Aorta (tissue), 5 donors: Measurements from ENCODE around the gene APBA1. TPM values are rescaled to one million over a fixed set of nuclear protein-coding genes. Genes with fewer than 3 reads are reported as not detected.

Source experiments
- ATAC-seq: fragments of 200-7000 bp; cut with Tn5 transposase; one replicate; pipeline ENCODE4 v1.9.1; 2022; ENCODE audit warnings: moderate library complexity; ENCODE audit not compliant: low FRiP score
- DNase-seq, 2 donors: peaks; one replicate each; pipeline ENCODE4 v3.0.0-alpha.2; 2020
- H3K27ac ChIP-seq, 2 donors: one replicate each; pipeline ENCODE4 v1.5.1; 2013; ENCODE audit warnings: low read length in 2 of 2, mild to moderate bottlenecking in 2 of 2, moderate library complexity in 2 of 2, control low read depth in 1 of 2, inconsistent platforms in 1 of 2, low read depth in 1 of 2
- H3K27me3 ChIP-seq, 2 donors: one replicate each; pipeline ENCODE4 v1.6.1; 2013; ENCODE audit warnings: control low read depth in 1 of 2, low read length in 1 of 2, mild to moderate bottlenecking in 1 of 2, moderate library complexity in 1 of 2; ENCODE audit not compliant: insufficient read depth in 2 of 2, control insufficient read depth in 1 of 2
- H3K36me3 ChIP-seq, 2 donors: one replicate each; pipeline ENCODE4 v1.6.1; 2013; ENCODE audit warnings: control low read depth in 1 of 2, low read length in 1 of 2, mild to moderate bottlenecking in 1 of 2; ENCODE audit not compliant: insufficient read depth in 2 of 2, control insufficient read depth in 1 of 2
- H3K4me1 ChIP-seq, 2 donors: one replicate each; pipeline ENCODE4 v1.6.1; 2013; ENCODE audit warnings: low read length in 2 of 2, control low read depth in 1 of 2, mild to moderate bottlenecking in 1 of 2, moderate library complexity in 1 of 2; ENCODE audit not compliant: insufficient read depth in 2 of 2, control insufficient read depth in 1 of 2
- H3K4me3 ChIP-seq, 2 donors: one replicate each; pipeline ENCODE4 v1.5.1; 2013; ENCODE audit warnings: low read length in 2 of 2, control low read depth in 1 of 2, mild to moderate bottlenecking in 1 of 2
- H3K9me3 ChIP-seq: one replicate; pipeline ENCODE4 v1.6.1; 2013; ENCODE audit warnings: mild to moderate bottlenecking, low read length; ENCODE audit not compliant: control insufficient read depth
- WGBS, 2 donors: extraction: QIAGEN DNeasy Blood & Tissue Kit; methylation state at CpG; one replicate each; pipeline ENCODE4 v1.1.7; 2013; 5-methylcytosine and 5-hydroxymethylcytosine counted together
- intact Hi-C, 2 donors: fragments of 100-400 bp; cut with DNase I; formaldehyde crosslinking; loops; one replicate each; pipeline versions ENCODE4 v1.14.2 to v1.15.0; 2022
- polyA plus RNA-seq, 2 donors: library from polyadenylated mRNA; stranded (reverse); fragments of 200-250 nt; gene quantifications; one replicate each; pipeline ENCODE4 v1.2.3, GENCODE V29; 2013
- total RNA-seq, 2 donors: library from RNA; stranded (reverse); fragmentation: NEBNext Ultra II Directional; extraction: Animal tissue kit (Norgen Biotek cat#: 25700); gene quantifications; one replicate each; pipeline ENCODE4 v1.2.1, GENCODE V29; 2021
- donor health status: healthy with polysubstance abuse.
- donor health status: Bipolar disorder and iron deficiency.
- donor health status: DM: no; HTN: no; CAD: no.
- donor health status: DM: no; HTN: no; CAD: no.
- donor health status: DM: yes; HTN: yes; CAD: no.

The APBA1 gene
- total and polyA plus RNA-seq, 4 donors = 1.9 to 12.6 (median 7.9) TPM

DNA sequence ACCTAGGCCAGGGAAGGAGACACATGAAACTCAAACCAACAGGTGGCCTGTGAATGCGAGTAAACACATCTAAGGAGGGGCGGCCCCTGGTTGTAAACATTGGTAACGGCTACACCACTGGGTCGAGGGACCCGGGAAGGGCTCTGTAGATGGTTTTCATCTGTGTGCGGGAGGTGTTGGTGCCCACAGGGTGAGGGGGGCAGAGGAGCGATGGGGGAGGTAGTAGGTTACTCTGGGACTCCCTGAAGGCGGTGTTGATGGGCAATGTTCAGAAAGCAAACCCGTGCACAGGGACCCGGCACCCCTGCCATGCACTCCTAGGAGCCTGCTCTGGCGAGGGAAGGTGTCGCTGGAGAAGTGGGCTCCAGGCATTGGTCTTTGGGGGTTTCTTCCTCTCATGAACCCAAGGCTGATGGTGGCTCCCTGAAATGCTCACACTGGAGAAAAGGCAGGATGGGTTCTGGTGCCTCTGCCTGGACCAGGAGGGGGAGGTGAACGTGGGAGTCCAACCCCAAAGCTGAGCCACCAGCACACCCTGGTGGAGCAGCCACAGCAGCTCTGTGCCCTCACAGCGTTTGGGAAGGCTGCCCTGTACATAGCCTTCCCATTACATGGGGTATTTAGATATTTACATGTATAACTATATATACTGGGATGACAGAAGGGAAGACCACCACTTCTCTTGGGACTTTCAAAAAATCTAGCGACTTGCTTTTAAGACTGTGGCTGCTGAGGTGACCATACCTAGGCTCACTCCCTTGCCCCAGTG, 244.0 kb downstream of the APBA1 start:
- 95 to 97% methylated on average over 15 of the region's 15 CpGs for WGBS, 2 donors
- ATAC-seq (no peak), DNase-seq (no peak)
- Histone ChIP-seq H3K4me3 (no peak overlapping the region), H3K4me1 (no peaks in the 10 kb centered on the region), H3K27me3 (no peaks in the 10 kb centered on the region), H3K36me3 (no peaks in the 10 kb centered on the region), H3K27ac (no peak overlapping the region), H3K9me3 (no peaks in the 10 kb centered on the region)
- intact Hi-C loops = loop anchor here in 1 of 2 donors (10.0 kb wide), 3 partner anchors 307 to 687 kb away; no protein-coding TSS in a partner anchor

DNA sequence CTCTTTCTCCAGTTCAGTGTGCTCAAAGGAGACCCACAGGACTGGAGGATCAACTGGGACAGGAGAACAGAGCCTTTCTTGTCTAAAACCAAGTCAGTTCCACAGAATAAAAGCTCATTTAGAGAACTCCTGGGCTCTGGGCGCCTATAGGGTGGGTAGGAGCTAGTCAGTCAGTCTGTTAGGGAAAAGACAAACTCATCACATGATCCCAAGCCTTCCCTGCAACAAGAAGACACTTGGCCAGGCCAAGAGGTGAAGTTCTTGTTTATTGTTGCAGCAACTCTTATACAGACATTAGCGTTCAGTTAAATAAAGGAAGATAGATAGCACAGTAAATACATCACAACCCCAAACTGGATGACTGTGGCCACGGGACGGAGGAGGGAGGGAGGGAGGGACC, 244.9 kb downstream of the APBA1 start:
- ATAC-seq (no peak), DNase-seq (no peak)
- whole genome bisulfite sequencing, 2 donors = 80 to 81% methylated on average over 4 of the region's 4 CpGs
- H3K4me3 ChIP-seq = no peak overlapping the region
- intact Hi-C loops = loop anchor here in 1 of 2 donors (10.0 kb wide), 3 partner anchors 308 to 688 kb away; no protein-coding TSS in a partner anchor
- H3K36me3 ChIP-seq = no peaks in the 10 kb centered on the region
- H3K4me1 ChIP-seq = no peaks in the 10 kb centered on the region
- no peaks in the 10 kb centered on the region for H3K27me3 ChIP-seq
- H3K27ac ChIP-seq = no peak overlapping the region
- no peaks in the 10 kb centered on the region for H3K9me3 ChIP-seq

DNA sequence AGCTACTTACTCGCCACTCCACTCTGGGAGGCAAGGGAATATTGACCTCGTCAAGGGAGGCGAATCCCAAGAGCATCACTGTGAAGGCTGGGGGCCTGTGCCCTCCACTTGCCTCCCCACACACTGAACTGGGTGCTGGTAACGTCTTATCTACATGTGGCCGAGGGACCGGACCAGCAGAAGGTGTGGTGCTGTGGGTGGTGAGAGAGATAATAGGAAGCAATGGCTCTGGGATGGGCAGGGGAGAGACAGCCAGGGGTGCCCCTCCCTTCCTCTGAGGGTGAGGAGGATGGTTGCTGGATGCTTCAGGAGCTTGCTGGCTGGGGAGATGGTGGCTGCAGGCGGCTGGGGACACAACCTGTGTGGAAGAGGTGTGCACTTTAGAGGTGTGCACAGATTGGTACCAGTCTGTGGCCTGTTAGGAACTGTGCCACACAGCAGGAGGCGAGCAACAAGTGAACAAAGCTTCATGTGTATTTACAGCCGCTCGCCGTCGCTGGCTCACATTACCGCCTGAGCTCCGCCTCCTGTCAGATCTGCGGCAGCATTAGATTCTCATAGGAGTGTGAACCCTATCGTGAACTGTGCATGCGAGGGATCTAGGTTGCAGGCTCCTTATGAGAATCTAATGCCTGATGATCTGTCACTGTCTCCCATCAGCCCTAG, 246.9 kb downstream of the APBA1 start:
- ATAC-seq = no peak

DNA sequence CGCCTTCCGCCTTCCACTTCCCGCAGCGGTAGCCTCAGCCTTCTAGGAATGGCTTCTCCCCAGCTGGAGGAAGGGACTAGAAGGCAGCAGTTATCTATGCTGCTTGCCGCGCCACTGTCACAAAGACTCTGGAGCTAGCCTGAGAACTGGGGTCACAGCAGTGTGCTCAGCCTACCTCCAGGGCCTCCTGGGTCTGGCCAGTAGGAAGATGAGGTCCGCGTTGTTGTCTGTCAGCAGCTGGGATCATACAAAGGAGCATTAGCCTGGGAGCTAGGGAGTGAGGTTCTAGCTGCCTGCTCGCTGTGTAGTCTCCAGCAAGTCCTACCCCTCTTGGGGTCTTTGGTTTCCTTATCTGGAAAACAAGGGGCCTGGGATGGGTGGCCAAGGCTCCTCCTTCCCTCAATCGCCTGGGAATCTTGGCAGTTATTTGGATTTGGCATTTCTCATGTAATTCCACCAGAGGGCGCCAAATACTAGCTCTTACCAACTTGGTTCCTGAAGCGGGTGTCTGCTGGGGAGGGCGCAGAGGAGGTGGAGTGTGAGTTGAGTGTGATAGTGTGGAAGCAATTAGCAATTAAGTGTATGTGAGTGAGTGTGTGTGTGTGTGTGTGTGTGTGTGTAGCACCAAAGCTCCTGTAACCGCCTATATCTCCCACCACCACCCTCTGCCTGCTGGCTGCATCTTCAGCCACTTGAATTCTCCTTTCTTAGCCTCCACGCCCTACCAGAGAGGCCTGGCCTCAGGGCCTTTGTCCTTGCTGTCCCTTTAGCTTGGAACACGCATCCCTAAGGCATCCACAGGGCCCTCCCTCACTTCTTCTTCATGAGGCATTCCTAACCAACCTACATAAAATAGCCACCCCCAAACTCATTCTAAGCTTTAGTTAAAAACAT, 250.0 kb downstream of the APBA1 start:
- ATAC-seq = peak; percentile 89
- intact Hi-C loops = loop anchor here (5.0 to 10.0 kb wide), 7 partner anchors 125 to 693 kb away; no protein-coding TSS in a partner anchor
- WGBS, 2 donors = 57 to 59% methylated on average over 16 of the region's 16 CpGs

More for the DNA sequence above, 246.9 kb downstream of the APBA1 start:
- Histone ChIP-seq H3K27me3 (no peaks in the 10 kb centered on the region), H3K4me3 (no peak overlapping the region), H3K27ac (no peak overlapping the region), H3K4me1 (no peaks in the 10 kb centered on the region), H3K36me3 (no peaks in the 10 kb centered on the region), H3K9me3 (no peaks in the 10 kb centered on the region)
- no peak for DNase-seq
- intact Hi-C loops = loop anchor here in 1 of 2 donors (10.0 kb wide), 3 partner anchors 310 to 690 kb away; no protein-coding TSS in a partner anchor
- WGBS, 2 donors = 88 to 93% methylated on average over 17 of the region's 17 CpGs

DNA sequence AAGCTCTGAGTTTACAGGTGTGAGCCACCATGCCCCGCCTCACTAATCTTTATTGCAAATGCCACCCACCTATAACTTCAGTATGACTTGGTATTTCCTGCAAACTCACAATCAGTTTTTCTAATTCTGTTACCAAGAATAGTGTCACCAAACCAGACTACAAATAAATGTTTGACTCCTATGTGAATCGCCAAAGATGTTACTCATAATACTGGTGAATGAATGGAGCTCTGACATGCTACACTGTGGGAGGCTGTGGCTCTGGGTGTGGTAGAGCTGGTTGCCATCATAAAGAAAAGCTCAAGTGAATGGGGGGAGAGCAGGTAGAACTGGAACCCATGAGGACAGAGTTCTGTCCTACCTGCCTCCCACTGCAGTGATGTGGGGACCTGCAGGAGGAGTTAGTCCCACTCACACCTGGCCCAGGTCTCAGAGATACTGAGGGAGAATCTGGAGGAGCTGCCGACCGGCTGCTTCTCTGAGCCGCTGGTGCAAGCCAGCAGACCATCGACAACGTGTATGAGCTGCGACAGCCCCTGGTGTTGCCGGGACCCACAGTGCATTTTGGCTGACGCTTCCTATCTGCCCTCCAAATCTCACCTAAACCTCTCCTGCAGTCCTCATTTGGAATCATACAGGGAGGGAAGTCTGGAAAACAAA, 251.4 kb downstream of the APBA1 start:
- Histone ChIP-seq H3K4me3 (no peak overlapping the region), H3K4me1 (no peaks in the 10 kb centered on the region), H3K27me3 (no peaks in the 10 kb centered on the region), H3K27ac (no peak overlapping the region), H3K36me3 (no peaks in the 10 kb centered on the region), H3K9me3 (no peaks in the 10 kb centered on the region)
- ATAC-seq (no peak), DNase-seq (no peak)
- intact Hi-C loops = loop anchor here (5.0 to 10.0 kb wide), 7 partner anchors 127 to 694 kb away; no protein-coding TSS in a partner anchor
- 71 to 92% methylated on average over 10 of the region's 10 CpGs for WGBS, 2 donors

More for the DNA sequence above, 250.0 kb downstream of the APBA1 start:
- H3K36me3 ChIP-seq = no peaks in the 10 kb centered on the region
- H3K27me3 ChIP-seq = no peaks in the 10 kb centered on the region
- H3K4me3 ChIP-seq = no peak overlapping the region
- peak in 1 of 2 donors; percentile 51 for DNase-seq
- no peaks in the 10 kb centered on the region for H3K4me1 ChIP-seq
- H3K9me3 ChIP-seq = no peaks in the 10 kb centered on the region
- no peak overlapping the region for H3K27ac ChIP-seq

DNA sequence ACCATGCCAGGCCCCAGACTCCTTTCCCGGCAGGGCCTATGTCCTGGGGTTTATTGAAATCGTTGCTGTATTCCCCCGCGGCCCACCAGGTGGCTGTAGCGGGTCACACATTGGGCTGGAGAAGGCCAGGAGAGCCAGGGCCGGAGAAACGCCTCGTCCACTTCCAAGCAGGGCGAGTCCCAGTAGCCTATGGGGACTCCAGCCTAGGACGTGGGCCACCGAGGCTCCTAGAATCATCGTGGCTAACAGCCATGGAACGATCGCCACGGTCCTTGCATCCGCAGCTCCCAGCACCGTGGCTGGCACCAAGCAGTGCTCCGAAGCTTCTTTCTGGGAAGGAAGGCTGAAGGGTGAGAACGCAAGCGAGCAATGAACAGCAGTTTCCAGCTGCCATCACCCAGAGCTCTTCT, 259.4 kb downstream of the APBA1 start:
- Histone ChIP-seq H3K27me3 (no peaks in the 10 kb centered on the region), H3K4me1 (no peaks in the 10 kb centered on the region), H3K4me3 (no peak overlapping the region), H3K9me3 (no peaks in the 10 kb centered on the region), H3K36me3 (no peaks in the 10 kb centered on the region), H3K27ac (no peak overlapping the region)
- DNase-seq = peak; percentile 79 to 88
- ATAC-seq = peak; percentile 88
- intact Hi-C loops = no loop called here
- 8 to 13% methylated on average over 20 of the region's 20 CpGs for WGBS, 2 donors

DNA sequence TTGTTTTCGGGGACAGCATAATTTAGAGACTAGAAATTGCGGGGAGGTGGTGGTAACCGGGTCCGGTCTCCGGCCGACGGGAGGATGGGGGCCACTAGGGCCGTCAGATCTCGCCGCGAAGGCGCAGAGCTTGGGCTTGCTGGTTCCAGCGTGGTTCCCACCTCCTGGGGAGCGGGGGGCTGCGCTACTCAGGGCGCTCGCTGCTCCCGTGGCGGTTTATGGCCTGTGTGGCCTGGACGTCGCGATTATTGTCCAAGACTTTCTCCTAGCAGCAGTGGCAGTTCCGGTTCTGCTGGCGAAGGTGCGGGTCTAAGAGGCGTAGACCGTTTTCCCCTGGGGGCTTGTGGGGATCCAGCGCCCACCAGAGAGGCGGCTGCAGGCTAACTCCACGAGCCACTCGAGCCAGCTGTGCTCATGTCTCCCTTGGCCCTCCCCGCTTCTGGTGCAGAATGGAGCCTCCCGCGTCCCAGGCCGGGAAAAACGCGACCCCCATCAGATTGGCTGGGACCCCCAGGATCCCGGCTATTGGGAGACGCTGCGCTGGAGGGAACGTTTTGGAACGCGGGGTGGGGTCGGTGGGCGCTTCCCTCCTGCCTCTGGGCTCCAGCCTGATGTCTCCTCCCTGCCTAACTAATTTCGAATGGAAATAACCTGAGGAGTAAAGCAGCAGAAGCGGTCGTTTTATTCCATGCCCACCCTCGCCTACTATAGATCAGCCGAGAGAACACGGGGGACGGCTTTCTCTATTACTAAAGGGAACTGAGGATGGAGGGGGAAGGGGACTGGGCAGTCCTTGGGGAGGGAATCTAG, 260.0 kb downstream of the APBA1 start:
- Histone ChIP-seq H3K9me3 (no peaks in the 10 kb centered on the region), H3K27ac (no peak overlapping the region), H3K4me1 (no peaks in the 10 kb centered on the region), H3K27me3 (no peaks in the 10 kb centered on the region), H3K4me3 (no peak overlapping the region), H3K36me3 (no peaks in the 10 kb centered on the region)
- intact Hi-C loops = no loop called here
- peak; percentile 38 for ATAC-seq
- DNase-seq = no peak
- 69 to 70% methylated on average over 52 of the region's 52 CpGs for WGBS, 2 donors
